NAMALWA (cell line): Measurements from ENCODE around the gene ABLIM1.

Source experiments
- DNase-seq: peaks from one replicate; pipeline ENCODE4 v3.0.0-alpha.2; 2015; ENCODE audit warnings: low spot score

Gene ABLIM1

GRCh38 chr10:114517368-114518250 is 140.5 kb downstream of the ABLIM1 start:
- DNase-seq, result no peak

DNA sequence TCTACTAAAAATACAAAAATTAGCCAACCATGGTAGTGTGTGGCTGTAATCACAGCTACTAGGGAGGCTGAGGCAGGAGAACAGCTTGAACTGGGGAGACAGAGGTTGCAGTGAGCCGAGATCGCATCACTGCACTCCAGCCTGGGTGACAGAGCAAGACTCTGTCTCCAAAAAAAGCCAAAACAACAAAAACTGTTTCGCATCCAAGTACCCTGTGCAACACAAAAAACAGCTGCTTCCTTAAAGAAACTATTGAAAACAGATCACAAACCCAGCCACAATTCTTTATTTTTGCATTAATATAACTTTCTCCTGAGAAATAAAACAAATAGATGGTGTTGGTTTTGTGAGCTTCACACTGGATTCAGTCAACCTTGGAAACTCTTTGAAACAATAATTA is 141.7 kb downstream of the ABLIM1 start:
- DNase-seq, result no peak

- DNase-seq, result no peak
These were observed 142.7 kb downstream of the ABLIM1 start for GRCh38 chr10:114515298-114515914.

DNA sequence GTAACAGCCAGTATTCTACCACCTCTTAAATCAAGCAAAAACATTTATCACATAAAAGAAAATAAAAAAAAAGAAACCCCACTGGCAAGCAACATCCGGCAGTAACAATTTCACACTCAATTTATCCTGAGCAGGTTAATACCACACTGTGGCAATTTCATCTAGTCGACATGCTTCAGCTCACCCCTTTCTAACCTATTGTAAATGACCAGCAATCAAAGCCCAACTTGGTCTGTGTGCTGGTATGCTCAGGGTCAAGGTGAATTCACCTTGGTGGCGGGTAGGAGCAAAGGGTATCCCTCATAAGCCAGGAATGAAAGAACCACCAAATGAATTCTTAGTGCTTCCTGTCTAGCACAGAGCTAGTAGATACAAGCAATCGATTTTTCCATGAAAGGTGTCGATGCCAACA is 144.7 kb downstream of the ABLIM1 start:
- DNase-seq, result no peak

GRCh38 chr10:114511881-114512280 is 146.2 kb downstream of the ABLIM1 start:
- DNase-seq, result no peak

DNA sequence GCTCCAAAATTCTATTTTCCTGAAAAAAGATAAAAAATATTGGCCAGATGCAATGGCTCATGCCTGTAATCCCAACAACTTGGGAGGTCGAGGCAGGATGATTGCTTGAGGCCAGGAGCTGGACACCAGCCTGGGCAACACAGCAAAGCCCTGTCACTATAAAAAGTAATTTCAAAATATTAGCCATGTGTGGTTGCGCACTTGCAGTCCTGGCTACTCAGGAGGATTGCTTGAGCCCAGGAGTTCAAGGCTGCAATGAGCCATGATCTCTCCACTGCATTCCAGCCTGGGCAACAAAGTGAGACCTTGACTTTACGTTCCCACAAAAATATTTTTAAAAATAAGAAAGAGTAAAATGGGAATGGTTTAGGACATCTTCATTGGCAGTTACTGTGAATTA is 149.7 kb downstream of the ABLIM1 start:
- DNase-seq, result no peak

DNA sequence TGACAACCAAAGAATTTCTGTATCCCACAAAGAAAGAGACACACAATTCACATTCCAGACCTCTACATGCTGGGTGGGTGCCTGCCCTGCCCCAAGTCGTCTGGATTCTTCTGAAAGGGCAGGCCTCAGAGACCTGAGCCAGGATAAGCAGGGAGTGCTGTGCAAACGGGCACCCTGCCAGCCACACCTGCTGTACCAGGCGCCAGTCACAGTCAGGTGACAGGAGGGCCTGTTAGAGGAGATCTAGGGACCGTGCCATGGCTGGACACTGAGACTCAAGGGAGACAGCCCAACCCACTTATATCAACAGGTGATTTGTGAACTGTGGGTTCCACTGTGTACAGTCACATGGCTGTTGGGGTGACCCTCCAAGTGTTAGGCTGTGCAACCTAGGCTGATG is 150.6 kb downstream of the ABLIM1 start:
- DNase-seq, result no peak

DNA sequence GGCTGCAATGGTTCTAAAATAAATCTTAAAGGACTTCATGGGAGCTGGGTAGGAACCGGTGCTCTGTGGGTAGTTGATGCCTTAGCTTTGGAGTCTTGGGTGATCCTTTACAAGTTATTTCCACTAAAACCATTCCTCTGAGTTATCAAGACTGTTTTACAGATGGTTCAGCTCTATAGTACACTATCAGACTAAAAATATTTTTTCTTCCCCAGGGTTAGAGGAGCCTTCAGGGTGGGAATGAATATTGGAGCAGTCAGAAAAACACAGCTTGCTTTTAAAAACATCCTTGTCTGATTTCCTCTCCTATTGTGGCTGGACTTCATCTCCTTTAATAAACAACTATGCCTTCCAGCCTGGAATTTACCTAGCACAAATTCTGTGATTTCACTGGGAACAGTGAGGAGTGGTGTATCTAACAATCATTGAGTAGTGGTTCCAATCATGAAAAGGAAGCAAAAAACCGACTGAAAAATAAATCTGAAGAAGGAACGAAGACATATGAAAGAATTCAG is 151.1 kb downstream of the ABLIM1 start:
- DNase-seq, result no peak

DNA sequence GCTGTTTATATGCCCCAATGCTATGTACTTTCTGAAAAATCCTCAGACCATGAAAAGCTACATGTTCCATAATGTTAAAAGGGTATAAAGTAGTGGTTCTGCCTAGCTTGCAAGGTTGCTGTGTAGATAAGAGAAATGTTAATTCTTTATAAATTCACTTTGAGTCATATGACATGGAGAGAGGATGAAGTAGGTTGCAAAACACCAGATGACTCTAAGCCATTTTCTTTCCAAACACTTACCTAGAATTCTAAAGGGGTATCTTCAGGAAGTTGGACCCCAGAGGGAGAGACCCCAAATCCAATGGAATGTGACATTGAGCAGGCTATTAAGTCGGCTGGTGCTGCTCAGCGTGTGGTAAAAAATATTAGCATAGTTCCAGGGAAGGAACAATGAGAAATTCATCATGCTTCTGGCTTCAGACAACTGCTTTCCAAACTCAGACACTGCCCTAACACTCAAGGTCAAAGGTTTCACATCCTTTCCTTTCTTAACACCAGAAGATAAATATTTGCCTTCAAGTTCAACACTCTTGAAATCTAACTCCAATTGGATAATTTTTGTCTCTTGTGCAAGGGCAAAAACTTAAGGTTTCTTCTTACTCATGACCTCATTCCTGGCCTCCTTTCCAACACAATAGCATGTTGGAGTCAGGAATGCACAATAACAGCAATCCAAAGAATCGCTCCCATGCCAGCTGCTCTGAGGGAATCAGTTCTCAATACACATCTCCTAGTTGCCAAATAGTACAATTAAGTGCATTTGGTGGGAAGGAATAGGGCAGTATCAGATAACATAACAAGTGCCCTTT is 153.1 kb downstream of the ABLIM1 start:
- DNase-seq, result no peak

GRCh38 chr10:114502074-114502473 is 156.0 kb downstream of the ABLIM1 start:
- no peak for DNase-seq

- peak; percentile 34 for DNase-seq
These were observed 156.4 kb downstream of the ABLIM1 start for GRCh38 chr10:114501650-114502049.

GRCh38 chr10:114500643-114501042 is 157.4 kb downstream of the ABLIM1 start:
- no peak for DNase-seq

- peak; percentile 54 for DNase-seq
These were observed 158.4 kb downstream of the ABLIM1 start for GRCh38 chr10:114499630-114500190.

GRCh38 chr10:114499116-114499515 is 159.0 kb downstream of the ABLIM1 start:
- DNase-seq, result no peak

DNA sequence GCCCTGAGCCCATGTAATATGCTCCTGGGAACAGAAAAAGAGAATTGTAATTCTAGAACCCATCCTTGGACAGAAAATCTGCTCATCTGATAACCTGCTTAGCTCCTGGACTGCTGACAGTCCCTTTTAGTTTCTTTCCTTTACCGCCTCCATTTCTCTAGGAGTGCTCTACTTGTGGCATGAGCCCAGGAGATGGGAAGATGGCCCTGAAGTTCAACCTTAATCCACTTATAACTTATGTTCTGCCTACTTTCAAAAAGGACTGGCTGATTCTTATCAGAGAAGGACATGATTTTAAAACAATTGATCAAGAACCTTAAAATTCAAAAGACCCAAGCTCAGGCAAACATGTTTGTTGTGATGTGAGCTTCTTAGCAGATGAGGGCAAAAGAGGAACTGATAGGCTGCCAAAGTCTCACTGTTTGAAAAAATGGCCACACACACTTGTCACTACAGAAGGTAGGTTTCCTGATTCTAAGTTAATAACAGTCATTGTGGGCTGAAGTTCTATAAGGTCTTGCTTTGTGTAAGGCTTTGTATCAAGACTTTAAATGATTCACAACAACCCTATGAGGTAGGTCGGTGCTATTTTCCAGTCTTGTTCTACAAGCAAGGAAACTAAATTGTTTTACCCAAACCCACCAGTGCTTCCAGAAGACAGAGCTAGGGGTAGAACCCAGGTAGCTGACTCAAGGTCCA is 159.5 kb downstream of the ABLIM1 start:
- DNase-seq, result peak; percentile 80

GRCh38 chr10:114495303-114495702 is 162.8 kb downstream of the ABLIM1 start:
- no peak for DNase-seq

- DNase-seq, result peak; percentile 31
These were observed 165.6 kb downstream of the ABLIM1 start for GRCh38 chr10:114492351-114493037.

DNA sequence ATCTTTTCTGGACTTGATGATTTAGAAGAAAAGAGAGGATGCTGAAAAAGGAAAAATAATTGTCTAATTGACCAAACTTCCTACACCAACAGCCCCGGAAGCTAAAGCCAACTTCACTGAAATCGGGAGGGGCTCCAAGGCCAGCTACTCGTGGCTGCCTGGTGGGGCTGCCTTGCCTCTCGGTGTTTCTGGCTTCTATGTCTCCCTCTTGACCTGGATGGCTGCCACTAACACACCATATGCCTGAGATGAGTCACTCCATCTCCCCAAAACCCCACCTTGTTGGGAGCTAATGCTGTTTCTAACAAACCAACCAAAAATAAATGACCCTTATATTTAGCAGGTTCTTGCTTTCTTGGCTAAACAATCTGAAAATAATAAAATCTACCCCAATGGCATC is 166.1 kb downstream of the ABLIM1 start:
- no peak for DNase-seq

GRCh38 chr10:114491419-114491818 is 166.7 kb downstream of the ABLIM1 start:
- no peak for DNase-seq

- no peak for DNase-seq
These were observed 168.4 kb downstream of the ABLIM1 start for GRCh38 chr10:114489521-114490310.
